Measurements from ENCODE around the gene TRAPPC5. TPM values are rescaled to one million over a fixed set of nuclear protein-coding genes. Genes with fewer than 3 reads are reported as not detected.

Gene TRAPPC5
- total RNA-seq, 1 experiment from 2014 or later, result 317 TPM

- no peaks in the 10 kb centered on the region for H3K79me2 ChIP-seq (ENCODE audit: low read length)
- H3K9ac ChIP-seq (ENCODE audit: low read length), result no peak overlapping the region
- no peak overlapping the region for H2AFZ ChIP-seq (ENCODE audit: low read length)
- intact Hi-C loops (cut with micrococcal nuclease), result no loop called here
- ATAC-seq (no peak), DNase-seq (peak; percentile 45)
- ChIA-PET POLR2A (ENCODE audit: unreplicated experiment) (no interaction called here), CTCF (interaction anchor here (0.6 to 1.1 kb wide), 2 partner anchors 19 to 70 kb away, joined by 3 to 4 read pairs; partner anchors contain the start of gene TRAPPC5)
- H3F3A ChIP-seq (ENCODE audit: low read length, unreplicated experiment), result no peaks in the 10 kb centered on the region
- H4K20me1 ChIP-seq (ENCODE audit: low read length), result no peaks in the 10 kb centered on the region
- no peaks in the 10 kb centered on the region for H3K9me3 ChIP-seq (ENCODE audit: low read length)
- no peak overlapping the region for H3K4me3 ChIP-seq (ENCODE audit: low read length)
- H3K9me2 ChIP-seq (replicated peaks; ENCODE audit: low read length), result no peaks in the 10 kb centered on the region
- H3K4me1 ChIP-seq (ENCODE audit: insufficient read depth, low read length), result no peaks in the 10 kb centered on the region
- TF ChIP-seq CTCF (conservative IDR thresholded peaks at IDR 0.05; ENCODE audit: low read depth, low read length) (no peak), EZH2 (IDR thresholded peaks at IDR 0.05; ENCODE audit: low read length, unreplicated experiment) (no peak), EZH2phosphoT487 (IDR thresholded peaks at IDR 0.05; ENCODE audit: borderline replicate concordance, low read length) (no peak)
- no peak overlapping the region for H3K27ac ChIP-seq (ENCODE audit: low read length)
- no peaks in the 10 kb centered on the region for H3K36me3 ChIP-seq (ENCODE audit: low read depth, low read length)
- peaks cover 31% of the 10 kb centered on the region for H3K27me3 ChIP-seq (ENCODE audit: low read length)
- BruUV-seq (replicated peaks), result no TSS peak
- no peak overlapping the region for H3K4me2 ChIP-seq (ENCODE audit: low read length)
Measured at GRCh38 chr19:7699417-7700401, 19.1 kb downstream of the TRAPPC5 start.

GRCh38 chr19:7701049-7701653 is 20.5 kb downstream of the TRAPPC5 start:
- Histone ChIP-seq H3K4me2 (ENCODE audit: low read length) (no peak overlapping the region), H2AFZ (ENCODE audit: low read length) (no peak overlapping the region), H3K79me2 (ENCODE audit: low read length) (no peaks in the 10 kb centered on the region), H3K4me3 (ENCODE audit: low read length) (no peak overlapping the region), H3K36me3 (ENCODE audit: low read depth, low read length) (no peaks in the 10 kb centered on the region), H3K9me2 (replicated peaks; ENCODE audit: low read length) (no peaks in the 10 kb centered on the region), H3K9ac (ENCODE audit: low read length) (no peak overlapping the region), H4K20me1 (ENCODE audit: low read length) (no peaks in the 10 kb centered on the region), H3K4me1 (ENCODE audit: insufficient read depth, low read length) (no peaks in the 10 kb centered on the region), H3F3A (ENCODE audit: low read length, unreplicated experiment) (no peaks in the 10 kb centered on the region), H3K27me3 (ENCODE audit: low read length) (peaks cover 31% of the 10 kb centered on the region), H3K27ac (ENCODE audit: low read length) (no peak overlapping the region), H3K9me3 (ENCODE audit: low read length) (no peaks in the 10 kb centered on the region)
- ChIA-PET POLR2A (ENCODE audit: unreplicated experiment) (no interaction called here), CTCF (no interaction called here)
- no TSS peak for BruUV-seq (replicated peaks)
- ATAC-seq, result no peak
- DNase-seq, result no peak
- intact Hi-C loops (cut with micrococcal nuclease), result no loop called here
- TF ChIP-seq EZH2 (IDR thresholded peaks at IDR 0.05; ENCODE audit: low read length, unreplicated experiment) (no peak), EZH2phosphoT487 (IDR thresholded peaks at IDR 0.05; ENCODE audit: borderline replicate concordance, low read length) (no peak), CTCF (conservative IDR thresholded peaks at IDR 0.05; ENCODE audit: low read depth, low read length) (no peak)
